ENCODE results near the gene DIPK1B.

- TF ChIP-seq, protein P1, sequence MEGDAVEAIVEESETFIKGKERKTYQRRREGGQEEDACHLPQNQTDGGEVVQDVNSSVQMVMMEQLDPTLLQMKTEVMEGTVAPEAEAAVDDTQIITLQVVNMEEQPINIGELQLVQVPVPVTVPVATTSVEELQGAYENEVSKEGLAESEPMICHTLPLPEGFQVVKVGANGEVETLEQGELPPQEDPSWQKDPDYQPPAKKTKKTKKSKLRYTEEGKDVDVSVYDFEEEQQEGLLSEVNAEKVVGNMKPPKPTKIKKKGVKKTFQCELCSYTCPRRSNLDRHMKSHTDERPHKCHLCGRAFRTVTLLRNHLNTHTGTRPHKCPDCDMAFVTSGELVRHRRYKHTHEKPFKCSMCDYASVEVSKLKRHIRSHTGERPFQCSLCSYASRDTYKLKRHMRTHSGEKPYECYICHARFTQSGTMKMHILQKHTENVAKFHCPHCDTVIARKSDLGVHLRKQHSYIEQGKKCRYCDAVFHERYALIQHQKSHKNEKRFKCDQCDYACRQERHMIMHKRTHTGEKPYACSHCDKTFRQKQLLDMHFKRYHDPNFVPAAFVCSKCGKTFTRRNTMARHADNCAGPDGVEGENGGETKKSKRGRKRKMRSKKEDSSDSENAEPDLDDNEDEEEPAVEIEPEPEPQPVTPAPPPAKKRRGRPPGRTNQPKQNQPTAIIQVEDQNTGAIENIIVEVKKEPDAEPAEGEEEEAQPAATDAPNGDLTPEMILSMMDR (IDR thresholded peaks at IDR 0.05), result no peak
- no peak for TF ChIP-seq POLR2A (IDR thresholded peaks at IDR 0.05)
Measured at GRCh38 chr9:136681029-136681428, 31.3 kb upstream of the DIPK1B start.
